ENCODE measurements around the gene GIMAP6.
A peak's percentile ranks its signal among the peaks of the same experiment; 100 is the strongest.

GIMAP6 gene

GRCh38 chr7:150580638-150581394, 51.4 kb downstream of the GIMAP6 start:
- no peak for DNase-seq

GRCh38 chr7:150579979-150580637, 52.1 kb downstream of the GIMAP6 start:
- peak; percentile 36 for DNase-seq

All from CD4-positive, alpha-beta T cell treated with Interleukin-4 for 4 hours (primary cell).